Mucosa of descending colon (tissue), 3 donors: ENCODE measurements around the gene GPC6. TPM values are rescaled to one million over a fixed set of nuclear protein-coding genes. Genes with fewer than 3 reads are reported as not detected.

Experiments used
- ATAC-seq: fragments of 200-7000 bp; cut with Tn5 transposase; one replicate; pipeline ENCODE4 v1.9.1; 2020; ENCODE audit warnings: mild to moderate bottlenecking, moderate library complexity
- DNase-seq, 3 donors: peaks; one replicate each; pipeline ENCODE4 v3.0.0-alpha.2; 2020
- H3K36me3 ChIP-seq: fragments of 200-600 bp; one replicate; pipeline ENCODE4 v1.8.0; 2021; ENCODE audit warnings: low read depth, mild to moderate bottlenecking
- H3K4me1 ChIP-seq: fragments of 200-600 bp; one replicate; pipeline ENCODE4 v1.8.0; 2021; ENCODE audit warnings: low read depth, mild to moderate bottlenecking
- H3K4me3 ChIP-seq: fragments of 200-600 bp; one replicate; pipeline ENCODE4 v1.8.0; 2021; ENCODE audit warnings: mild to moderate bottlenecking
- H3K9me3 ChIP-seq: fragments of 200-600 bp; one replicate; pipeline ENCODE4 v1.8.0; 2021; ENCODE audit warnings: mild to moderate bottlenecking
- CTCF ChIP-seq: fragments of 200-600 bp; IDR thresholded peaks from one replicate; pipeline ENCODE4 v1.8.0; 2022; ENCODE audit warnings: antibody characterized with exemption, mild to moderate bottlenecking
- intact Hi-C, 2 donors: fragments of 100-400 bp; cut with DNase I in 1 of 2; cut with micrococcal nuclease in 1 of 2; formaldehyde crosslinking; loops; one replicate each; pipeline versions ENCODE4 v1.11.0 to v1.11.1; 2022; cut with DNase I, micrococcal nuclease
- total RNA-seq, 3 donors: library from RNA; stranded (reverse); fragmentation: NEBNext Ultra II Directional in 2 of 3; extraction: Animal tissue kit (Norgen Biotek cat#: 25700) in 2 of 3; gene quantifications; one replicate each; pipeline versions ENCODE4 v1.2.1 to v1.2.4, GENCODE V29; 2021 to 2023
- donor health status: DM: no; HTN: no; CAD: no; lungs with moderate emphysema.
- donor health status: DM: no; HTN: no; CAD: no.
- donor health status: DM: no; HTN: yes; CAD: no.

The GPC6 gene
- total RNA-seq, 3 donors from 2014 or later: 2.7 to 11.3 (median 7.5) TPM

- ATAC-seq: no peak
- H3K36me3 ChIP-seq: no peaks in the 10 kb centered on the region
- no peaks in the 10 kb centered on the region for H3K9me3 ChIP-seq
- no peak for TF ChIP-seq CTCF
- DNase-seq: no peak
- H3K4me1 ChIP-seq: no peaks in the 10 kb centered on the region
- intact Hi-C loops: no loop called here
- H3K4me3 ChIP-seq: no peak overlapping the region
Observed at GRCh38 chr13:93231867-93232266, 5.3 kb downstream of the GPC6 start.

GRCh38 chr13:93233997-93234416, 7.4 kb downstream of the GPC6 start:
- Histone ChIP-seq H3K4me3 (no peak overlapping the region), H3K9me3 (peaks cover 8% of the 10 kb centered on the region), H3K36me3 (no peaks in the 10 kb centered on the region), H3K4me1 (no peaks in the 10 kb centered on the region)
- intact Hi-C loops: no loop called here
- no peak for TF ChIP-seq CTCF
- no peak for ATAC-seq
- DNase-seq: no peak

- intact Hi-C loops: no loop called here
- TF ChIP-seq CTCF: no peak
- Histone ChIP-seq H3K9me3 (peaks cover 10% of the 10 kb centered on the region), H3K4me3 (no peak overlapping the region), H3K36me3 (no peaks in the 10 kb centered on the region), H3K4me1 (no peaks in the 10 kb centered on the region)
- no peak for ATAC-seq
- no peak for DNase-seq
Observed at GRCh38 chr13:93234459-93234858, 7.9 kb downstream of the GPC6 start.

GRCh38 chr13:93235258-93236015, 8.8 kb downstream of the GPC6 start:
- DNase-seq: no peak
- H3K36me3 ChIP-seq: no peaks in the 10 kb centered on the region
- H3K4me1 ChIP-seq: no peaks in the 10 kb centered on the region
- TF ChIP-seq CTCF: no peak
- H3K9me3 ChIP-seq: peaks cover 13% of the 10 kb centered on the region
- intact Hi-C loops: no loop called here
- H3K4me3 ChIP-seq: no peak overlapping the region
- ATAC-seq: no peak

GRCh38 chr13:93238711-93239110, 12.1 kb downstream of the GPC6 start:
- Histone ChIP-seq H3K4me3 (no peak overlapping the region), H3K36me3 (no peaks in the 10 kb centered on the region), H3K4me1 (no peaks in the 10 kb centered on the region), H3K9me3 (peaks cover 13% of the 10 kb centered on the region)
- no peak for TF ChIP-seq CTCF
- ATAC-seq (no peak), DNase-seq (no peak)
- intact Hi-C loops: no loop called here
